Measurements from ENCODE around the gene SRMS. TPM values are rescaled to one million over a fixed set of nuclear protein-coding genes. Genes with fewer than 3 reads are reported as not detected.
"Not testable (repeated sequence)": the region's sequence is repeated elsewhere in the genome, so short reads cannot be mapped to it uniquely, and the experiment has no call there.

The SRMS gene
- total RNA-seq, 1 donor from 2014 or later, result not detected

DNA sequence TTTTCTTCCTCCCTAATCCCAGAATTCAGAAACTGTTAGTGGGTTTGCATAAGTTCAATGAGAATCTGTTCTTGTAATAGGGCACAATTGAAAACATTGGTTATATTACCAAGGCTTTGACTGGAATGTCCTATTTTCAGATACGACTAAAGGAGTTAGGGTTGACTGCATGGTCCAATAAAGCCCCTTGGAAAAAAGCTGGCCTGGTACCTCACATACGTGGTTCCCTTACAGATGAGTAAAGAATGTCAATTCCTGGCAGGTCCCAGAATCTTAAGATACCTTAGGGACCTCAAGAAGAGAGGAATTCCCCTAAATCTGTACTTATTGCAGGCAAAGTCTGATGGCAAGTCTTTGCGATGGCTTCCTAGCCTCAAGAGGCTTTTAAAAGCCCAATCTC, 22.4 kb downstream of the SRMS start:
- no peak for DNase-seq (ENCODE audit: low read depth, low spot score)

DNA sequence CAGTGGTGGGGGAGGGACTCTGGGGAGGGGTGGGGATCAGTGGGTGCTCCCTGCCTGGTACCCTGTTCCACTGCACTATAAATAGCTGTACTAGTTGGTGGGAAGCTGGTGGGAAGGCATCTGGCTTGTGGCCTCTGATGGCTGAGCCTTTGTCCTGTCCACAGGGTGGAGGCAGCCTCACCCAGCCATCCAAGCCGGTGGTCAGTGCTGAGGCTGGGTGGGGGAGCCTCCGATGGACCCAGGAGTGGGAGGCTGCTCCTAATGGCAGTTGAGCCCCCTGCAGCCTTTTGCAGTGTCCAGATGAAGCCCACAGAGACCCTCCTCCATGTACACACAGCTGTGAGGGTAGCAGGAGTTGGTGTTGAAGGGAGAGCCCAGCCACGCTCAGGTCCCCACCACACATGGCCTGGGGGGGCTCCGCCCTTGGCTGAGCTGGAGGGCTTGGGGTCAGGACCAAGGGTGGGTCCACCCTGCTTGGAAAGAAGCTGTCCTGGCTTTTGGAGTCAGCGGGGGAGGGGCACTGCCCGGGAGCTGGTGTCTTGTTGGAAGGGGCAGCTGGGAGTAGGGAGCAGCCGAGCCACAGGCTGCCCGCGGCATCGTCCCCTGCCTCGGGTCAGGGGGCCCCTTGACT, 24.5 kb downstream of the SRMS start:
- DNase-seq (ENCODE audit: low read depth, low spot score), result no peak

DNA sequence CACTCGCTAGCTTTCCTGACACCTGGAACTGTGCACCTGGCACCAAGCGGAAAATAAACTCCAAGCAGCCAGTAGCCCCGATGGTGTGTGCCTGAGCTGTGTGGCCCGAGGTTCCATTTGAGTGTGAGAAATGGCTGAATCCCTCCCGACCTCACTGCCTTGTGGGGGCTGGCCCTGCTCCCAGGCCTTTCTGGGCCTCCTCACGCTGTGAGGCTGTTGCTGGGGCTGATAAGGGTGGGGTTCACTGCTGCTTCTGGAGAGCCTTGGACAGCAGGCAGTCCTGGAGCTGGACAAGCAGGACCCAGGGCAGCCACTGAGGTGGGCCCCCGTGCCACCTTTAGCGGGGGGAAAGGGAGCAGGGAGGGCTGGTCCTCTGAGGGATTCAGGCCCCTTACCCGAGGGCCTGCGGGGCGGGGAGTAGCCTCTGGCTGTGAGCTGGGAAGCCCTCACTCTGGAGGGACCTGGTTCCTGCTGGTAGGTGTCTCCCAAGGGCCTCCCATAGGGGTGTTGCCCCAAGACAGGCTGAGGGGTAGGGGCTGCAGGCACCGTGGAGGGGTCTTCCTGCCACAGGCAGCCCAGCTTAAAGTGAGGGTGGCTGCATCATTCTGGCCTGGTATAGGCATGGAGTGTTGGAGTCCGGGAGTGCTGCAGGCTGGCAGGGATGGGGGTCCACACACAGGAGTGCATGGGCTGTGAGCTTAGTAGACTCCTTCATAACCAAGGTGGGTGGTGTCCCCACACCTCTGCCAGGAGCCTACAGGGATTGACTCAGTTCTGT, 25.3 kb downstream of the SRMS start:
- no peak for DNase-seq (ENCODE audit: low read depth, low spot score)

DNA sequence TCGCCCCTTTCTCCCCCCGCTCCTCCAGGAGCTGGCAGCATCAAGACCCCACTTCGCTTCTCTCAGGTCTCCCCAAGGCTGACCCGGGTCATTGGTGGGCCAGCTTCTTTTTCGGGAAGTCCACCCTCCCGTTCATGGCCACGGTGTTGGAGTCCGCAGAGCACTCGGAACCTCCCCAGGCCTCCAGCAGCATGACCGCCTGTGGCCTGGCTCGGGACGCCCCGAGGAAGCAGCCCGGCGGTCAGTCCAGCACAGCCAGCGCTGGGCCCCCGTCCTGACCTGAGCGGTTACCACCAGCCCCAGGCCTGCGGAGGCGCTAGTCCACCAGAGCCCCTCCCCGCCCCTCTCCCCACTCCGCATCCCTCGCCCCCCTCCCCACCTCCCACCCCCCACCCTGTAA, 25.9 kb downstream of the SRMS start:
- no peak for DNase-seq (ENCODE audit: low read depth, low spot score)

DNA sequence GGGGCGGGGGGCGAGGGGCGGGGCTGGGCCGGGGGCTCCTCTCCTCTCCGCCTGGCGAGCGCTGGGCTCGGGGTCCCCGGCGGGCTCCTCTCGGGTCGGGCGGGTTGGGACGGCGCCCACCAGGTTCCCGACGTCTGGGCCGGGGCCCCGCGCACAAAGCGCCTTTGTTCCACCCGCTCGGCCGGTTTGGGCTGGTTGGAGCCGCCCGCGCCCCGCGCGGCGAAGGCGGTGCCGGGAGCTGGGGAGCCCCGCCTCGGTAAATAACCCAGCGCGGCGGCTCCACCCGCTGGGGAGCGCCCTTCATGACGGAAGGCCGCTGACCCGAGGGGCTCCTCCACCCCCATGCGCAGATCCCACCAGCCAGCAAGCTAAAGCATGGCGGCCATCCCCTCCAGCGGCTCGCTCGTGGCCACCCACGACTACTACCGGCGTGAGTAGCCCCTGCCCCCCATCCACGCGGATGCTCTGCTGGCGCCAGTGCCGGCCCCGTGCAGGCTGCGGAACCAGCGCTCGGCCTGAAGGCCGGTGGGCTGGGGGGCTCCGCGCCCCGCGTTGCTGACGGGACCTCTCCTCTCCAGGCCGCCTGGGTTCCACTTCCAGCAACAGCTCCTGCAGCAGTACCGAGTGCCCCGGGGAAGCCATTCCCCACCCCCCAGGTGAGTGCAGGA, 26.5 kb downstream of the SRMS start:
- DNase-seq (ENCODE audit: low read depth, low spot score), result no peak

DNA sequence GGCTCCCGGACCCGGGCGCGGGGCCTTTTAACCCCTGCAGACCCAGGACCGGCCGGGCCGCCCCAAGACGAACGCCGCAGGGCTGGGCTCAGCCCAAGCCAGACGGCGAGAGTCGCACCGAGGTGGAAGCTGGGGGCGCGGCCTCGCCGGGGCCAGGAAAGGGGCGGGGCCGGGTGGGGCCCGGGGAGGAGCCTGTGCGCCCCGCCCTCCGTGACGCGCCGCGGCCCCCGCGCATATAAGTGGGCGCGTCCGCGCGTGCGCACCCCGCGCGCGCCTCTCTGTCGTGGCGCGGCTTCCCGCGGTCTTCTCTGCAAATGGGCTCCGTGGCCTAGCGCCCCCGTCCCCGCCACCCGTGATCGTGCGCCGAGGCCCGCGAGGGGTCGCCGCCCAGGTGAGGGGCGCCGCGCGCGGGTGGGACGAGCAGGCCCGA, 27.0 kb downstream of the SRMS start, which contains the start of gene PPDPF:
Gene PPDPF (plus strand): TSS at position 262 of the 430 bp plus-strand sequence. CDS start 544 bp downstream, outside the sequence.
- DNase-seq (ENCODE audit: low read depth, low spot score), result no peak

DNA sequence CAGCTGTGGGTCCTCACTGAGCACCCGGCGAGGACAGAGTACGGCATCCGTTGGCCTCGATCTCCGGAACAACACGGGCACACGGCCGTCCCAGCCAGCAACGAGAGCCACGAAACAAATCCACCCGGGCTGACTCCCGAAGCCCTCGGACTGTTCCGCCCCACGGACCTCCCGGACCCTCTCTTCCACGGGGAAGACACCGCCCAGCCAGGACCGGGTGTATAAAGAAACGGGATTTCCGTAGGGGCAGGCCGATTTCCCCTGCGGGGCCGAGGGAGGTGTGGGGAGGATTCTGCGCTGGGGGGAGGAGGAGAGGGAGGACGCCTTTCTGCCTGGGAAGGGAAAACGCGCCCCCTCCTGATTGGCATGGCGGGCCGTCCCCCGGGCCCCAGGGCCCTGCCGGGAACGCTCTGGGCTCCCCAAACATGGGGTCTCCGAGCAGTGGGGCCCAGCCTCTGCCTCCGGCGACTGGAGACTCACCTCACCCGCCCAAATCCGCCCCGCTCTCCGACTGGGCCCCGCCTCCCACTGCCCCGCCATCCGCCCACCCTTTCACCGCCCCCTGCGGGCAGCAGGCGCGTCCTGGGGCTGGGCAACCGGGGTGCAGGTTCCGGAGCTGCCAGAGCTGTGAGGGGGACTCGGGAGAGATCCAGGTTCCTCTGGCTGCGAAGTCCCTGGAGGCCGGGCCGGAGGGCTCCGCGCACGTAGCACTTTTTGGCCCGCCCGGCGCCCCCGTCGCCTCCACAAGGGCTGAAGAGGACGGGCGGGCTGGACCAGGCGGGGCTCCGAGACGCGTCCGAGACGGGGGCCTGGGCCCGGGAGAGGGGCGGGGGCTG, 27.7 kb downstream of the SRMS start:
- DNase-seq (ENCODE audit: low read depth, low spot score), result no peak

DNA sequence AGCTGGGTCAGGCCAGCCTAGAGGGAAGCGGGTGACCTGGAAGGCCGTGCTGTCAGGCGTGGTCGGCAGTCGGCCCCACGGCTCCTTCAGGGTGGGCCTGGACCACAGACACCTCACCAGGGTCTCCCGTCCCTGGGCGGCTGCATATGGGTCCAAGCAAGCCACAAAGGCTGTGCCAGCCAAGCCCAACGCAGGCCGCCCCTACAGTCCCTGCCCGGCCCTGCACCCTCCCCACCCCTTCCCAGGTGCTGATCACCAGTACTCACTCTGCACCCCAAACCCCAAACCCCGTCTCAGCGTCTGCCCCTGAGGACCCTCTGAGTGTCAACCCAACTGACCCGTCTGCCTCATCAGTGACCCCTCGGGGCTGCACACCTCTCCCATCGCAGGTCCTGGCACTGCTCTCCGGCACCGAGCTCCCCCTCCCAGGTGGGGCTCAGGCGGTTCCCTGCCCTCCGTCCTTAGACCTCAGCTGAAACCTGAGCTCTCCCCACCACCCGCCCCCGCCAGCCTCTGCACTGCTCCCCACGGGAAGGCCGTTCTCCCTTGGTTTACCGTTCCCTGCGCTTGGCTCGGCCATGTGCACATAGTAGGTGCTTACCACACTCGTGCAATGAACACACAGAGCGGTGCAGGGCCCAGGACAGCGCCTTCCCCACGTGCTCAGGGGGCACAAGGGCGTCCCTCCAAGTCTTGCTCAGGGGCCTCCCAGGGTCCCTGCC, 28.4 kb downstream of the SRMS start:
- no peak for DNase-seq (ENCODE audit: low read depth, low spot score)

DNA sequence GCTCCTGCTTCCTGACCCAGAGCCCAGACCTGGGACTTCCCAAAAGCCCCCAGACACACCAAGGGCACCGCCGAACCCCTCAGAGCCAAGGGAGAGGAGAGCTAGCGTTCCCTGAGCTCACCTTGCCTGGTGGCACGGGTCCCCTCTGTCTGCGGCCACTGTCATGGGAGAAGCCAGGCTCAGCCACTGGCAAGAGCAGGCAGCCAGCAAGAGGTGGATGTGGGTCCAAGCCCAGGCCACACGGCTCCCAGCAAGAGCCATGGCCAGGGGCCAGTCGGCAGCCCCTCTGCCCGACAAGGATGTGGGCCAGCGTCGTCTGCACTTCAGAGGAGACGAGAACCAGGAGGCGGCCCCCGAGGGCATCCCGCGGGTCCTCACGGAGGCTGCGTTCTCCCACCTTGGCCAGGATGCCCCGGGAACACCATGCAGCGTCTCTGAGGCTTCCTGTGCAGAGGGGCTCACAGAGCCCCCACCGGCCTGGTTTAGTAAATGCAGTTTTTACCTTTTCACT, 29.1 kb downstream of the SRMS start:
- DNase-seq (ENCODE audit: low read depth, low spot score), result no peak

DNA sequence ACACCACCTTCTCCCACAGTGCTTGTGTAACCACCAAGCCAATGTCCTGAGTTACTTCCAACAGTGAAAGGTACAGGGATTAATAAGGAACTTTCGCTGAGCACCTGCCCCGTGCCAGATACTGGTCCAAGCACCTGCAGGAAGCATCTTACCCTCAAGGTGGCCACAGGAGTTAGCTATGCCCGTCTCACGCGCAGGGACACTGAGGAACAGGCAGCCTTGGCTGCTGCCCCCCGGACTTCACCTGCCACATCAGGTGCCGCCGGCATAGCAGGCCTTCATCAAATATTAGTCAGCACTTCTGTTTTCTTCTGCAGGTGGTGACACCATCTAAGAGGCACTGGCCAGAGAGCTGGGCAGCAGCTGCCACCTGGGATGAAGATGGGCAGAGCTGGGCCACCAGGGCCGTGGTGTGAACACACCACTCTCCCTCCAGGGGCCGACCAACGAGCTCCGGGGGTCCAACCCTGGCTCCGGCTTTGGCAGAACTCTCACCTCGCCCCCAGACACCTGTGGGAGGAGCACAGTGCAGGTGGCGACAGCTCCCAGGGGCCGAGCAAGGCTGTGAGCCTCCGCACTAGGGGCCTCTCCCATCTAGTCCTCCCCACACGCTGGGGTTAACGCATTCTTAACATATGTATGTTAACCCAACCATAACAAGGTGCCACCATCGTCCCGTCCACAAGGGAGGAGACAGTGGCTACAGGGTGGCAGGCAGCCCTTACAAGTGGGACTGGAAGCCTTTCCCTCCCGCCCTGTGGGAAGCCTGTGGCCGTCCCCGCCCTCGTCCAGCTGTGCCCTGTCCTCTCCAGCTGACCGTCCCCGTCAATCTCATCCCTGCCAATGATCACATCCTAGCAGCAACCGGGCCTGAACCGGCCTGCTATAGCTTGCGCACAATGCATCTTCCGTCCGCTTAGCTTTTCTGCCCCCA, 29.9 kb downstream of the SRMS start:
- no peak for DNase-seq (ENCODE audit: low read depth, low spot score)

DNA sequence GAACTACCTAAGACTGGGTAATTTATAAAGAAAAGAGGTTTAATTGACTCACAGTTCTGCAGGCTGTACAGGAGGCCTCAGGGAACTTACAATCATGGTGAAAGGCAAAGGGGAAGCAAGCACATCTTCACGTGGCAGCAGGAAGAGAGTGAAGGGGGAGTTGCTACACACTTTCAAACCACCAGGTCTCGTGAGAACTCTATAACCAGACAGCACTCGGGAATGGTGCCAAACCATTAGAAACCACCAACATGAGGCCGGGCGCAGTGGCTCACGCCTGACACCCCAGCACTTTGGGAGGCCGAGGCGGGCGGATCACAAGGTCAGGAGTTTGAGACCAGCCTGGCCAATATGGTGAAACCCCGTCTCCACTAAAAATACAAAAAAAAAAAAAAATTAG, 33.0 kb downstream of the SRMS start:
- DNase-seq (ENCODE audit: low read depth, low spot score), result not testable (repeated sequence)

DNA sequence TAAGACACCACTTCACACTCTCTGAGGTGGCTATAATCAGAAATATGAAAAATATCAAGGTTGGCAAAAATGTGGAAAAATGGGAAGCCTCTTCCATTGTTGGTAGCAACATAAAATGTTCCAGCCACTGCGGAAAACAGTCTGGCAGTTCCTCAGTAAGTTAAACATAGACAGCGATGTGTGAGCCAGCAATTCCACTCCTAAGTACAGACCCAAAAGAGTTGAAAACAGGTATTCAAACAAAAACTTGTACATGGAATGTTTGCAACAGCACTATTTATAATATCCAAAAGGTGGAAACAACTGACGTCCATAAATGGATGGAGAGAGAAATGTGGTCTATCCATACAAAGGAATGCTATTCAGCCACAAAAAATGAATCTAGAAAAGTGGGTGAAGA, 34.3 kb downstream of the SRMS start:
- DNase-seq (ENCODE audit: low read depth, low spot score), result no peak

DNA sequence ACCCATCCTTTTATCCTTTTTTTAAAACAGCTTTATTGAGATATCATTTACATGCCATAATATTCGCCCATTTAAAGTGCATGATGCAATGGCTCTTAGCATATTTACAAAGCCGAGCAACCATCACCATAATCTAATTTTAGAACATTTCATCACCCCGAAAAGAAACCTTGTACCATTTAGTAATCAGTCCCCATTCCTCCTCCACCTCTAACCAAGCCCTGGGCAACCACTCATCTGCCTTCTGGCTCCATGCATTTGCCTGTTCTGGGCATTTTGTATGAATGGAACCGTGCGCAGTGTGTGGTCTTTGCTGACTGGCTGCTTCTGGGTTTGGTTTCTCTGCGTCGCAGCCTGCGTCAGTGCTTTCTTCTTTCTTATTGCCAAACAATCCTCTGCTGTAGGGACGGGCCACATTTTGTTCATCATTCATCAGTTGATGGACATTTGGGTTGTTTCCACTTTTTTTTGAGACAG, 38.4 kb downstream of the SRMS start:
- DNase-seq (ENCODE audit: low read depth, low spot score), result no peak

DNA sequence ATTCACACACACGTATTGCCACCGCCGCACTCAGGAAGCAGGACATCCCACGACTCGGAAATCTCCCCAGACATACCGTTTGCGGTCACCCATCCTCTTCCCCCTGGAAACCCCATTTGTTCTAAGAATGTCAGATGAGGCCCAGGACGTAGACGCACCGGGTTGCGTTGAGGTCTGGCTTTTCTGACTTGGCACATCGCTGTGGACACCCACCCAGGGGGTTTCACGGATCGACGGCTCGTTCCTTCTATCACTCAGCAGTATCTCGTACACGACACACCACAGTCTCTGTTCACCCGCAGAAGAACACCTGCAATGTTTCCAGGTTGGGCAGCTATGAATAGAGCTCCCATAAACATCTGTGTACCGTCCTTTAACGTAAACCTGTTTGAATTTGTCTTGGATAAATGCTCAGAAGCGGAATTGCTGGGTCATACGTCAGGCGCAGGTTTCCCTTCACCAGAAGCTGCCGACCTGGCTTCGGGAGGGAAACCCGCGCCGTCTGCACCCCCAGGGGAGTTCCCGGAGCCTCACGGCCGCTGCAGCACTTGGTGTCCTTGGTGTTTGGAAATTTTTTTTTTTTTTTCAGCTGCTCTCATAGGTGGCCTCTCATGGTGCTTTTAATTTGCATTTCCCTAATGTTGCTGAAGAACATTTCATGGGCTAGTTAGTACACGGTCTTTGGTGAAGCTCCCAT, 39.3 kb downstream of the SRMS start:
- DNase-seq (ENCODE audit: low read depth, low spot score), result no peak

DNA sequence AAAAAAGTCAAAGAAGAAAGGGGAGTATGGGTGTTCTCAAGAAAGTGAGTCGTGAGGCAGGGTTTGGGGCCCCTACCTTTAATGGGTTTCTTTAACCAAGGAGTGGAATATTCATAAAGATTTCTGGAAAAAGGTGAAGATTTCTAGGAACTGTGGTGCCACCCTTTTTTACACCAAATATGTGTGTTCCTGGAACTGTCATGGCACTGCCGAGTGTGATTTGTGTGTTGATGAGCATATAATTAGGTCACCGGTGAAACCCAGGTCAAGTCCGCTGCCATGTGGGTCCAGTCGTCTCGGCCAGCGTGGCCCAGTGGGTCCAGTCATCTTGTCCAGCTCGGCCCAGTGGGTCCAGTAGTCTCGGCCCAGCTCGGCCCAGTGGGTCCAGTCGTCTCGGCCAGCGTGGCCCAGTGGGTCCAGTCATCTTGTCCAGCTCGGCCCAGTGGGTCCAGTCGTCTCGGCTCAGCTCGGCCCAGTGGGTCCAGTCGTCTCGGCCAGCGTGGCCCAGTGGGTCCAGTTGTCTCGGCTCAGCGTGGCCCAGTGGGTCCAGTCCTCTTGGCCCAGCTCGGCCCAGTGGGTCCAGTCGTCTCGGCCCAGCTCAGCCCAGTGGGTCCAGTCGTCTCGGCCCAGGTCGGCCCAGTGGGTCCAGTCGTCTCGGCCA, 40.3 kb downstream of the SRMS start:
- no peak for DNase-seq (ENCODE audit: low read depth, low spot score)

DNA sequence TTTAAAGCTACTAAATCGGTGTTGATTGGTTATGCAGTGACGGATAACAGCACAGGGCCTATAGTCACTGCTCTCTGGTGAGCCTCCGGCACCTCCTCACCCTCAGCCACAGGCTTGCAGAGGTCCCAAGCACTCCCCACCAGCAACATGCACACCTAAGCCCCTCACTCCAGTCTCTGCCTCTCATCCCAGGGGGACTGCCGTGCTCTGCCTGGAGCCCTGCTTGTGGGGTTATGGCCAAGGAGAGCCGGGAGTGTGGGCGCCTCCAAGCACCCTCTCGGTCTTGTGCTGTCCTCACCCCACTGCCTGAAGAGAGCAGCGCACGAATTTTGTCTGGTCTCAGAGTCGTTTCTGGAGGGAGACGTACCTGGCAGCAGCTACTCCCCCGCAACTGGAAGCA, 41.8 kb downstream of the SRMS start:
- DNase-seq (ENCODE audit: low read depth, low spot score), result no peak

DNA sequence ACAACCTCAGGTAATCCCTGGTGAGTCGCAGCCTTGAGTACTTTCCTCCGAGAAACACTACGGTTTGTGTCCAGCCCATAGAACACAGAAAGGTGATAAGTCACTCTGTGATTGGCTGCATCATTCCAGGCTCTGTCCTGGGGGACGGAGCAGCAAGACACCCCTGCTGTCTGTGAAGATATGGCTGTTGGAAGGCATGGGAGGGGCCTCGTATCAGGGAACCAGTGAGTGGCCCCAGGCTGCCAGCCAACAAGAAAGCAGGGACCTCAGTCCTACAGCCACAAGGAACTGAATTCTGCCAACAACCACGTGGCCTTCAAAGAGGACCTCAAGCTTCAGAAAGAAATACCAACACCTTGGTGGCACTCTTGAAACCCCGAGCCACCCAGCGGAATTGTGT, 42.3 kb downstream of the SRMS start:
- no peak for DNase-seq (ENCODE audit: low read depth, low spot score)

DNA sequence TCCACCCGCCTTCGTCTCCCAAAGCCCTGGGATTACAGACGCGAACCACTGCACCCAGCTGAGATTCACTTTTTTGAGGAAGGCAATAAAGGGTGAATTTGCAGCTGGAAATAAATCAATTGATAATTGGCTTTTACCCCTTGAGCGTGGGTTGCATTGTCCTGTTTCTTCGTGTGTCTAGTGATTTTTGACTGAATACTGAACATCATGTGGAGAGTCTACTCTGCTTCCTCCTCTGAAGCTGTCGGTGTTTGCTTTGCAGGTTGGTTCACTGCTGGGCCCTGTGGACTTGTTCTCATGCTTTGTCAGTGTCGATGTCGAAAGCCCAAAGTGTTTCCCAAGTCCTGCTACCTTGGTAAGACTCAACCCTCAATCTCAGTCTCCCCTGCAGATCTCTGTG, 42.9 kb downstream of the SRMS start:
- no peak for DNase-seq (ENCODE audit: low read depth, low spot score)

Measured in pulmonary artery endothelial cell (primary cell).